SK-N-SH (cell line): Measurements from ENCODE around the gene ZNF341. TPM values are rescaled to one million over a fixed set of nuclear protein-coding genes. Genes with fewer than 3 reads are reported as not detected.

Source experiments
- CTCF ChIA-PET: fragments of 300-600, 350-600 bp; formaldehyde crosslinking; extraction: SDS; loops from one replicate; lab custom pipeline; 2021; lab: Yijun Ruan, JAX
- POLR2A ChIA-PET: fragments of 350-600 bp; sonication (Branson Sonifier 250); formaldehyde crosslinking; extraction: SDS; loops from one replicate; lab custom pipeline; 2020; ENCODE audit warnings: antibody characterized with exemption, inconsistent platforms; lab: Yijun Ruan, JAX
- DNase-seq: peaks from one replicate; pipeline ENCODE4 v3.0.0; 2012
- H2AFZ ChIP-seq: fragments of 200-600 bp; sonication (generic); 2 replicates; pipeline ENCODE4 v1.8.1; 2016; ENCODE audit warnings: antibody characterized with exemption, mild to moderate bottlenecking, low read depth
- H3F3A ChIP-seq: fragments of 200-600 bp; sonication (generic); replicated peaks from 2 replicates; pipeline ENCODE3; 2016; ENCODE audit warnings: antibody characterized with exemption, mild to moderate bottlenecking; ENCODE audit not compliant: insufficient read depth
- H3K27ac ChIP-seq, 2 experiments: fragments of 200-500 bp in 1 of 2; fragments of 200-600 bp in 1 of 2; sonication (Bioruptor generic) in 1 of 2; sonication (generic), shearing (Covaris generic) in 1 of 2; 2 replicates each; pipeline versions ENCODE4 v1.5.1 to v1.6.1; 2014 to 2016; ENCODE audit warnings: low read depth in 2 of 2, inconsistent platforms in 1 of 2, low read length in 1 of 2, mild to moderate bottlenecking in 1 of 2, mixed read lengths in 1 of 2
- H3K27me3 ChIP-seq: fragments of 200-600 bp; sonication (generic), shearing (Covaris generic); 2 replicates; pipeline ENCODE4 v1.6.1; 2016; ENCODE audit warnings: mixed run types; ENCODE audit not compliant: insufficient read depth
- H3K36me3 ChIP-seq, 2 experiments: fragments of 200-500 bp in 1 of 2; fragments of 200-600 bp in 1 of 2; sonication (Bioruptor generic) in 1 of 2; sonication (generic) in 1 of 2; replicated peaks in 1 of 2; 2 replicates each; pipeline versions ENCODE3 to v1.5.1; 2014 to 2016; ENCODE audit warnings: low read length in 1 of 2, mild to moderate bottlenecking in 1 of 2; ENCODE audit not compliant: insufficient read depth in 2 of 2, control insufficient read depth in 1 of 2
- H3K4me1 ChIP-seq, 2 experiments: fragments of 200-500 bp in 1 of 2; fragments of 200-600 bp in 1 of 2; sonication (Bioruptor generic) in 1 of 2; sonication (generic), shearing (Covaris generic) in 1 of 2; 2 replicates each; pipeline versions ENCODE4 v1.5.1 to v1.6.1; 2014 to 2016; ENCODE audit warnings: low read depth in 1 of 2, low read length in 1 of 2, mixed run types in 1 of 2; ENCODE audit not compliant: insufficient read depth in 2 of 2, control insufficient read depth in 1 of 2
- H3K4me2 ChIP-seq: fragments of 200-600 bp; sonication (generic), shearing (Covaris generic); 2 replicates; pipeline ENCODE4 v1.6.1; 2017; ENCODE audit warnings: mixed run types
- H3K4me3 ChIP-seq, 2 experiments: fragments of 200-500 bp in 1 of 2; fragments of 200-600 bp in 1 of 2; sonication (Bioruptor generic) in 1 of 2; sonication (generic), shearing (Covaris generic) in 1 of 2; 2 replicates each; pipeline versions ENCODE4 v1.5.1 to v1.8.1; 2014 to 2016; ENCODE audit warnings: low read depth in 2 of 2, inconsistent platforms in 1 of 2, low read length in 1 of 2, mild to moderate bottlenecking in 1 of 2, mixed read lengths in 1 of 2, moderate library complexity in 1 of 2
- H3K79me2 ChIP-seq: fragments of 200-600 bp; sonication (generic); 2 replicates; pipeline ENCODE4 v1.8.1; 2017; ENCODE audit warnings: mild to moderate bottlenecking; ENCODE audit not compliant: insufficient read depth
- H3K9ac ChIP-seq: fragments of 200-600 bp; sonication (generic); 2 replicates; pipeline ENCODE4 v1.6.1; 2017; ENCODE audit warnings: mixed run types
- H3K9me2 ChIP-seq: fragments of 200-600 bp; sonication (generic); 2 replicates; pipeline ENCODE4 v1.6.1; 2017; ENCODE audit warnings: mixed run types
- H3K9me3 ChIP-seq: fragments of 200-600 bp; sonication (generic); 2 replicates; pipeline ENCODE4 v1.6.1; 2017; ENCODE audit warnings: mixed run types, mild to moderate bottlenecking, moderate library complexity
- H4K20me1 ChIP-seq: fragments of 200-600 bp; sonication (generic); 2 replicates; pipeline ENCODE4 v1.6.1; 2017; ENCODE audit warnings: mild to moderate bottlenecking, mixed run types; ENCODE audit not compliant: insufficient read depth
- CHD2 ChIP-seq: fragments of 150-350 bp; IDR thresholded peaks from 2 replicates; pipeline ENCODE4 v1.6.1; 2018; ENCODE audit warnings: low read length; ENCODE audit not compliant: partially characterized antibody
- GABPA ChIP-seq: IDR thresholded peaks from 2 replicates; pipeline ENCODE4 v1.4.0; 2012; ENCODE audit warnings: low read depth, mild to moderate bottlenecking
- IRF3 ChIP-seq: fragments of 150-350 bp; IDR thresholded peaks from 2 replicates; pipeline ENCODE4 v1.6.1; 2016; ENCODE audit warnings: mild to moderate bottlenecking, low read depth, low read length
- JUND ChIP-seq: IDR thresholded peaks from 2 replicates; pipeline ENCODE4 v1.4.0; 2012
- MEF2A ChIP-seq: IDR thresholded peaks from 2 replicates; pipeline ENCODE4 v1.4.0; 2012; ENCODE audit warnings: low read depth, borderline replicate concordance
- PBX3 ChIP-seq: IDR thresholded peaks from 2 replicates; pipeline ENCODE4; 2012
- REST ChIP-seq: IDR thresholded peaks from 2 replicates; pipeline ENCODE4 v1.6.1; 2012; ENCODE audit warnings: mild to moderate bottlenecking, low read depth, low read length, moderate library complexity
- RFX5 ChIP-seq: IDR thresholded peaks from 2 replicates; pipeline ENCODE4 v1.6.1; 2012; ENCODE audit warnings: mild to moderate bottlenecking, improper control_type of control experiment, low read length
- SMC3 ChIP-seq: IDR thresholded peaks from 2 replicates; pipeline ENCODE4 v1.6.1; 2012; ENCODE audit warnings: low read depth, low read length, improper control_type of control experiment
- WGBS: methylation state at CpG from one replicate; pipeline ENCODE4 v1.1.6; 2017; ENCODE audit warnings: low lambda C conversion rate; 5-methylcytosine and 5-hydroxymethylcytosine counted together
- polyA plus RNA-seq, 3 experiments: library from polyadenylated mRNA; depleted of rRNA; stranded (reverse); fragments of >200 nt; gene quantifications; 2 replicates each; pipeline ENCODE4 v1.2.3, GENCODE V29; 2012
- TF ChIP-seq, protein P1 (sequence below): fragments of 150-350 bp; IDR thresholded peaks from 2 replicates; pipeline ENCODE4 v1.6.1; 2017; ENCODE audit warnings: antibody characterized with exemption, low read length, low read depth, borderline replicate concordance

Gene ZNF341
- polyA plus RNA-seq, 1 of the 3 experiments (the other 2 are of a cell fraction) = 3.2 TPM

- TF ChIP-seq REST (no peak), SMC3 (no peak), GABPA (no peak), MEF2A (no peak), CHD2 (no peak)
- TF ChIP-seq, protein P1, sequence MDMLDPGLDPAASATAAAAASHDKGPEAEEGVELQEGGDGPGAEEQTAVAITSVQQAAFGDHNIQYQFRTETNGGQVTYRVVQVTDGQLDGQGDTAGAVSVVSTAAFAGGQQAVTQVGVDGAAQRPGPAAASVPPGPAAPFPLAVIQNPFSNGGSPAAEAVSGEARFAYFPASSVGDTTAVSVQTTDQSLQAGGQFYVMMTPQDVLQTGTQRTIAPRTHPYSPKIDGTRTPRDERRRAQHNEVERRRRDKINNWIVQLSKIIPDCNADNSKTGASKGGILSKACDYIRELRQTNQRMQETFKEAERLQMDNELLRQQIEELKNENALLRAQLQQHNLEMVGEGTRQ = no peak
Measured at GRCh38 chr20:33835615-33836172, 103.9 kb downstream of the ZNF341 start (continued).

DNA sequence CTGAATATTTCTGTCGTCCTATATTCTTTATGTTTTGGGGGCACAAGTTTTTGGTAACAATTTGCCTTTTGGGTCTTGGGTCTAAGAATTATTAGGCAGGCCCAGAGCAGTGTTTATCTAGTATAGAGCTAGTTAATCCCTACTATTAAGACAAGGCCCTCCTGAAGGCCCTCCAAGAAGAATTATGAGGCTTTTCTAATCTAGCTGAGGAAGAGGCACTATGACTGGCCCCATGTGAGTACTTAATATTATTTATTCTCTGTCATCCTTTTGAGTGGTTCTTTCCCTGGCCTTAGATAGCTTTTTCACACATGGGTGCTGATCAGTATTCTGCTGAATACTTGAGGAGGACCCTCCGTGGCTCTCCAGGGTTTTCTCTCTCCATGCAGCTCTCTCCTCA lies 104.5 kb downstream of the ZNF341 start:
- POLR2A ChIA-PET = no interaction called here
- Histone ChIP-seq H3K9ac (no peak overlapping the region), H4K20me1 (peaks cover 83% of the 10 kb centered on the region), H3F3A (no peaks in the 10 kb centered on the region), H2AFZ (no peak overlapping the region), H3K4me3 (no peak overlapping the region), H3K79me2 (peaks cover 94% of the 10 kb centered on the region), H3K9me2 (no peaks in the 10 kb centered on the region), H3K27me3 (no peaks in the 10 kb centered on the region), H3K9me3 (no peaks in the 10 kb centered on the region), H3K4me1 (peaks cover 0 to 53% of the 10 kb centered on the region in 2 experiments; a peak in 2 of 4 replicates), H3K27ac (peak overlapping the region in 1 of 2 experiments; percentile 12; a peak in 1 of 4 replicates), H3K4me2 (no peak overlapping the region), H3K36me3 (peaks cover 0 to 11% of the 10 kb centered on the region in 2 experiments)
- whole genome bisulfite sequencing = 95% methylated on average over 2 of the region's 2 CpGs
- CTCF ChIA-PET = interaction anchor here (0.8 to 1.8 kb wide), 3 partner anchors 27 to 265 kb away, joined by 3 to 4 read pairs (median 3); no protein-coding TSS in a partner anchor
- TF ChIP-seq PBX3 = no peak
- no peak for TF ChIP-seq RFX5
- no peak for TF ChIP-seq JUND
- no peak for TF ChIP-seq IRF3
- no peak for DNase-seq
